Breast epithelium (tissue), 3 donors: Measurements from ENCODE around the gene GAGE12C.
"Not testable (repeated sequence)": the region's sequence is repeated elsewhere in the genome, so short reads cannot be mapped to it uniquely, and the experiment has no call there.

ENCODE experiments used
- POLR2A ChIP-seq: fragments of 450-650 bp; IDR thresholded peaks from one replicate; pipeline ENCODE4 v1.6.1; 2016; ENCODE audit warnings: antibody characterized with exemption, mild to moderate bottlenecking, moderate library complexity
- TF ChIP-seq, protein P1 (sequence below), 3 donors: fragments of 450-650 bp; IDR thresholded peaks; one replicate each; pipeline ENCODE4 v1.5.1; 2016 to 2017; ENCODE audit warnings: antibody characterized with exemption in 3 of 3, mild to moderate bottlenecking in 3 of 3, moderate library complexity in 3 of 3

DNA sequence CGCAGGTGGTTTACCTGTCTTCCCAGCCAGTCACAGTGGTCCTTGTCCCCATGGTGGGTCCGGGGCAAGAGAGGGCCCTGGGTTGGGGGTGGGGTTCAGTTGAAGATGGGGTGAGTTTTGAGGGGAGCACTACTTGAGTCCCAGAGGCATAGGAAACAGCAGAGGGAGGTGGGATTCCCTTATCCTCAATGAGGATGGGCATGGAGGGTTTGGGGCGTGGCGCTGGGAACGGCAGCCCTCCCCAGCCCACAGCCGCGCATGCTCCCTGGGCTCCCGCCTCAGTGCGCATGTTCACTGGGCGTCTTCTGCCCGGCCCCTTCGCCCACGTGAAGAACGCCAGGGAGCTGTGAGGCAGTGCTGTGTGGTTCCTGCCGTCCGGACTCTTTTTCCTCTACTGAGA is 38.1 kb downstream of the GAGE12C start, which contains the start of gene GAGE12G:
- TF ChIP-seq, protein P1, sequence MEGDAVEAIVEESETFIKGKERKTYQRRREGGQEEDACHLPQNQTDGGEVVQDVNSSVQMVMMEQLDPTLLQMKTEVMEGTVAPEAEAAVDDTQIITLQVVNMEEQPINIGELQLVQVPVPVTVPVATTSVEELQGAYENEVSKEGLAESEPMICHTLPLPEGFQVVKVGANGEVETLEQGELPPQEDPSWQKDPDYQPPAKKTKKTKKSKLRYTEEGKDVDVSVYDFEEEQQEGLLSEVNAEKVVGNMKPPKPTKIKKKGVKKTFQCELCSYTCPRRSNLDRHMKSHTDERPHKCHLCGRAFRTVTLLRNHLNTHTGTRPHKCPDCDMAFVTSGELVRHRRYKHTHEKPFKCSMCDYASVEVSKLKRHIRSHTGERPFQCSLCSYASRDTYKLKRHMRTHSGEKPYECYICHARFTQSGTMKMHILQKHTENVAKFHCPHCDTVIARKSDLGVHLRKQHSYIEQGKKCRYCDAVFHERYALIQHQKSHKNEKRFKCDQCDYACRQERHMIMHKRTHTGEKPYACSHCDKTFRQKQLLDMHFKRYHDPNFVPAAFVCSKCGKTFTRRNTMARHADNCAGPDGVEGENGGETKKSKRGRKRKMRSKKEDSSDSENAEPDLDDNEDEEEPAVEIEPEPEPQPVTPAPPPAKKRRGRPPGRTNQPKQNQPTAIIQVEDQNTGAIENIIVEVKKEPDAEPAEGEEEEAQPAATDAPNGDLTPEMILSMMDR (IDR thresholded peaks at IDR 0.05): not testable (repeated sequence)
- not testable (repeated sequence) for TF ChIP-seq POLR2A
